SU-DHL-6 (cell line): ENCODE results near the gene FOXM1.

Experiments
- CTCF ChIP-seq: fragments of 200-600 bp; sonication (generic); IDR thresholded peaks from one replicate; pipeline ENCODE4 v1.5.1; 2017; ENCODE audit warnings: antibody characterized with exemption, mild to moderate bottlenecking, low read length, moderate library complexity; ENCODE audit not compliant: insufficient read depth, poor library complexity, severe bottlenecking
- EZH2phosphoT487 ChIP-seq: fragments of 200-600 bp; sonication (generic), shearing (Covaris generic); conservative IDR thresholded peaks from 2 replicates; pipeline ENCODE4 v1.6.1; 2018; ENCODE audit warnings: mild to moderate bottlenecking, antibody characterized with exemption, low read length, moderate library complexity, mixed read lengths

GRCh38 chr12:2890388-2891239, 13.6 kb upstream of the FOXM1 start, which contains the start of gene TULP3:
- TF ChIP-seq CTCF, result no peak
- TF ChIP-seq EZH2phosphoT487, result no peak
